H1 (cell line): Measurements from ENCODE around the gene PDK3.

Experiments
- BRCA1 ChIP-seq: IDR thresholded peaks from 2 replicates; pipeline ENCODE4 v1.6.1; 2012; ENCODE audit warnings: low read depth, low read length, improper control_type of control experiment
- CBX5 ChIP-seq: fragments of 300-800, 300-1000 bp; sonication (generic); IDR thresholded peaks from 2 replicates; pipeline ENCODE4 v1.7.1; 2016; ENCODE audit warnings: antibody characterized with exemption, low read length, low read depth
- CEBPB ChIP-seq: IDR thresholded peaks from 2 replicates; pipeline ENCODE4 v1.6.1; 2012; ENCODE audit warnings: low read depth, low read length
- CHD1 ChIP-seq: IDR thresholded peaks from 2 replicates; pipeline ENCODE4 v1.6.1; 2012; ENCODE audit warnings: low read depth, low read length, improper control_type of control experiment
- CTCF ChIP-seq, 3 experiments: IDR thresholded peaks; 1 replicate in 2 of 3; 2 replicates in 1 of 3; pipeline versions ENCODE4 v1.5.1 to v1.6.1; 2011; ENCODE audit warnings: low read length in 3 of 3, mild to moderate bottlenecking in 3 of 3, inconsistent platforms in 2 of 3, low read depth in 1 of 3, moderate library complexity in 1 of 3; ENCODE audit not compliant: insufficient read depth in 1 of 3; ENCODE audit errors: control extremely low read depth in 1 of 3
- EP300 ChIP-seq, 2 experiments: IDR thresholded peaks; 1 replicate in 1 of 2; 2 replicates in 1 of 2; pipeline ENCODE4 v1.6.1; 2011 to 2012; ENCODE audit warnings: low read depth in 2 of 2, low read length in 2 of 2, mild to moderate bottlenecking in 2 of 2, borderline replicate concordance in 1 of 2, inconsistent platforms in 1 of 2, moderate library complexity in 1 of 2
- EZH2 ChIP-seq: fragments of 200-600 bp; sonication (generic); IDR thresholded peaks from 2 replicates; pipeline ENCODE4 v1.7.1; 2012; ENCODE audit warnings: low read depth, mild to moderate bottlenecking, moderate library complexity, low read length, inconsistent platforms; ENCODE audit not compliant: severe bottlenecking
- GTF2F1 ChIP-seq: IDR thresholded peaks from 2 replicates; pipeline ENCODE4 v1.6.1; 2012; ENCODE audit warnings: low read depth, low read length, improper control_type of control experiment, borderline replicate concordance
- NRF1 ChIP-seq: IDR thresholded peaks from 2 replicates; pipeline ENCODE4 v1.6.1; 2011; ENCODE audit warnings: mild to moderate bottlenecking, low read depth, low read length, improper control_type of control experiment
- PHF8 ChIP-seq: fragments of 200-600 bp; sonication (generic); conservative IDR thresholded peaks from 2 replicates; pipeline ENCODE4 v1.7.1; 2012; ENCODE audit warnings: low read depth, mild to moderate bottlenecking, inconsistent platforms, low read length, moderate library complexity
- POLR2A ChIP-seq, 2 experiments: IDR thresholded peaks; 1 replicate in 1 of 2; 2 replicates in 1 of 2; pipeline ENCODE4 v1.6.1; 2011; ENCODE audit warnings: low read depth in 2 of 2, low read length in 2 of 2, mild to moderate bottlenecking in 2 of 2; ENCODE audit errors: control extremely low read depth in 1 of 2
- TEAD4 ChIP-seq: IDR thresholded peaks from 2 replicates; pipeline ENCODE4 v1.6.1; 2012; ENCODE audit warnings: low read depth, low read length, inconsistent platforms, mixed read lengths
- ZNF274 ChIP-seq: IDR thresholded peaks from 2 replicates; pipeline ENCODE4 v1.7.0; 2012; ENCODE audit warnings: low read length, borderline replicate concordance; ENCODE audit errors: extremely low read depth

- TF ChIP-seq CEBPB: no peak
- TF ChIP-seq CTCF (IDR thresholded peaks at IDR 0.05; ENCODE audit: control extremely low read depth in 1 of 3, insufficient read depth in 1 of 3, low read depth in 1 of 3, low read length in 3 of 3): no peak
- TF ChIP-seq ZNF274: no peak
- no peak for TF ChIP-seq EZH2
- no peak for TF ChIP-seq CHD1
- TF ChIP-seq PHF8: no peak
- no peak for TF ChIP-seq CBX5
- TF ChIP-seq TEAD4: no peak
- no peak for TF ChIP-seq POLR2A (IDR thresholded peaks at IDR 0.05; ENCODE audit: control extremely low read depth in 1 of 2, low read depth in 2 of 2, low read length in 2 of 2)
- TF ChIP-seq GTF2F1: no peak
- no peak for TF ChIP-seq NRF1
- no peak for TF ChIP-seq BRCA1
- no peak for TF ChIP-seq EP300 (IDR thresholded peaks at IDR 0.05; ENCODE audit: borderline replicate concordance in 1 of 2, low read depth in 2 of 2, low read length in 2 of 2)
Measured at GRCh38 chrX:24574743-24575142, 109.7 kb downstream of the PDK3 start.
